A204.1 (cell line): ENCODE data around the gene PON2.

ENCODE experiments used
- FAIRE-seq: peaks from 2 replicates; lab custom pipeline; 2012; peaks lifted over from hg19 to GRCh38; lab: Jason Lieb, UNC

PON2 gene

DNA sequence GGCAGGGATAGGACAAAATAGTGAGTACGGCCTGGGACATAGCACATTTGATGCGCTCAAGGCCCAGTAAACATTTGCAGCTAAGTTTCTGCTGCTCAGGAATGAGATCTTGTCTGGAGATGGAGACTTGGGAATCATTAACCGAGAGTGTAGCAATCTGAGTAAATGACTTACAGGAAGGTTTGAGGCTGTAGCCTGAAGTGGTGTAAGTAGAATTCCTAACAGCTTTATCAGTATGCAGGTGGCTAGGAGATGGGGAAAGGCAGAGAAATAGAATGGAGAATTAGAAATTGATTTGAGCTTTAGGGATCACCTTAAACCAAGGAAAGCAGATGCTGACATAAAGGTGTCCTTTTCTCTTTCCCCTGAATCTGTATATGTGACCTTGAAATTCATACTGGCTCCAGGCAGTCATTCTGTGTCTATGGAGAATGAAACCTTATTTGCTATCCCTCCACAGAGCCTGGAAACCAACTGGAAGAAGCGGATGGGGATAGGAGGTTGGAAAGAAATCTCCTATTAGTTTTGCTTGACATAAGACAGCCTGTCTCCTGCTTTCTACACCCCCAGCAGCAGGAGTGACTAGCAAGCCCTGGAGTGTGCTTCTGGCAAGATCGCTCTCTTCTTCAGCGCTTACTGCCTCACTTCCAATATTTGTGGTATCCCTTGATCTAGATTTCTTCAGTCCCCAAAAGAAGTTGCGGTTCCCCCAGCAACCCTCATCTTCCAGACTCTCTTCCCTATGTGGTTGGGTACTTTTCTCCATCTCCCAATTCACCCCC, 6.4 kb upstream of the PON2 start:
- no peak for FAIRE-seq

DNA sequence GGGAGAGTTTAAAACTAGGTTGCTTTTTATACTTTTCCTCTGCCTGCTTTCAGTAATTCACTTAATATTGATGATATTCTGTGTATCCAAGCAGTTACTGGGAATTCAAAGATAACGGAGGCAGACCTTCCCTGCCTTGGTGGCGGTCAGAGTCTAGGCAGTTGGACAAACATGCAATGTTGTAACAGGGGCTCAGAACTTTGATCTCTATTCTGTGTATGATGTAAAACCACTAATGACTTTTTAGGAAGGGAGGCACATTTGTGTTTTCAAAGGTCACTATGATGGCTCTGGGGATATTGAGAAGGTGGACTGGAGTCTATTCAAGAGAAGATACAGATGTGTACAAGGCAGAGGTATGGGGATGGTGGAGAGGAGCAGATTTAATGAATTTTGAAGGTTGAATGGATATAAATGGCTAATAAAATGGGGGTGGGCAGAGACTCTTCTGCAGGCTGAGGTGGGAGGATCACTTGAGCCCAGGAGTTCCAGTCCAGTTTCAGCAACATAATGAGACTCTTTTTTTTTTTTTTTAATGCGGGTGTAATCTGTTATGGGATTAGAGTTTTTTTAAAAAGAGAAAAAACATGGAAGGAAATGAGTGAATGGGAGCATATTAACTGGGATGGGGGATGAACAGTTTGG, 5.7 kb upstream of the PON2 start:
- no peak for FAIRE-seq

DNA sequence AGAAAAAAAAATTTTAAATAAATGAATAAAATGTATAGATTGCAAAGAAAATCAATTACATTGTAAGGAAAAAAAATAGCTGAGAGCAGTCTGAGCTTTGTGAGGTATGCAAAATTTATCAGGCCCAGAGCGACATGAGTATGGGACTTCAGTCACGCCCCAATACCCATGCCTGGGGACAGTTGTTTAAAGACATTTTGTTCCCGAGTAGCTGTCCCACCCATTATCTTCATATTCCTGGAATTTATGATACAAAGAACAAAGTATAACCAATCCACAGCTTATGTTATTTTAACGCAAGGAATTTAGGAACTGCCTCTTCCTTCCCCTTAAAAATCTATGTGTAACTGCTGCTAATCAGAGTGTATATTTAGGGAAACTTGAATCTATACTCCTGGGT, 1.6 kb upstream of the PON2 start:
- no peak for FAIRE-seq

GRCh38 chr7:95435422-95435780, 573 bp upstream of the PON2 start:
- no peak for FAIRE-seq

- no peak for FAIRE-seq
Measured at GRCh38 chr7:95433952-95434556, 774 bp downstream of the PON2 start.

- FAIRE-seq = no peak
Measured at GRCh38 chr7:95433129-95433528, 1.7 kb downstream of the PON2 start.

DNA sequence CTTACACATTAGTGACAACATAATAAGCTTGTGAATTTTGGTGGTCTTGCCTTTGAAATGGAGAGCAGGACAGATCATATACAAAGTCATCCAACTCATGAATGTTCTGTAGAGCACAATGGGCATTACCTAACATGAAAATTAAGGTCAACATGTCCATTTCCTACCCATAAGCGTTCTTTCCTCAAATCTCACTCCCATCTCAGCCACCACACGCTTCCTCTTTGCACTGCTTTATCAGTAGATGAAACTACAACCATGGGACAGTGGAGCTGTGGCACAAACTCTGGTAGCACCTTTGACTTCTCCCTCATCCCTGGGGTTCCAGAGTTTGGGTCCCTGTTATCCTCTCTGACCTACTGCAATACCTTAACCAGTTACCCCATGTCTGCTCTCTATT, 2.2 kb downstream of the PON2 start:
- no peak for FAIRE-seq

DNA sequence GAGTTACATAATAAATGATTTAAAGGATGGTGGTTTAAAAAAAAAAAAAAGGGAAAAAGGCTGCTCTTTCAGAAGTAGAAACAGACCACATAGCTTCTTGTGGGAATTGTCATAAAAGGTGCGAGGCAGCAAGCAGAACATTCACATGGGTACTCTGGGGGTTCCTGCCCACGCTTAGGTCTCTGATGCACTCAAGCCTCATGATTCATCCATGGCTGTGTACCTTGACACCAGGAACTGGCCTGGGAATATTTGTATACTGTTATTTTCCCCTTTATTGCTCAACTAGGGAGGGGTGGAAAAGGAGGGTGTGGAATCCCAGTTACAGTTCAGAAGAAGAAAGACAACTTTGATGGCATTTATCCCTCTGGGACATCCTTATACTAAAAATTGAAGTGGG, 4.0 kb downstream of the PON2 start:
- FAIRE-seq = no peak

- no peak for FAIRE-seq
Measured at GRCh38 chr7:95429241-95429990, 5.4 kb downstream of the PON2 start.

- FAIRE-seq = no peak
Measured at GRCh38 chr7:95427914-95428516, 6.8 kb downstream of the PON2 start.

GRCh38 chr7:95427166-95427565, 7.7 kb downstream of the PON2 start:
- no peak for FAIRE-seq

GRCh38 chr7:95425694-95426093, 9.1 kb downstream of the PON2 start:
- peak; percentile 93 for FAIRE-seq

- FAIRE-seq = no peak
Measured at GRCh38 chr7:95424716-95425115, 10.1 kb downstream of the PON2 start.

- FAIRE-seq = no peak
Measured at GRCh38 chr7:95421847-95422444, 12.9 kb downstream of the PON2 start.

DNA sequence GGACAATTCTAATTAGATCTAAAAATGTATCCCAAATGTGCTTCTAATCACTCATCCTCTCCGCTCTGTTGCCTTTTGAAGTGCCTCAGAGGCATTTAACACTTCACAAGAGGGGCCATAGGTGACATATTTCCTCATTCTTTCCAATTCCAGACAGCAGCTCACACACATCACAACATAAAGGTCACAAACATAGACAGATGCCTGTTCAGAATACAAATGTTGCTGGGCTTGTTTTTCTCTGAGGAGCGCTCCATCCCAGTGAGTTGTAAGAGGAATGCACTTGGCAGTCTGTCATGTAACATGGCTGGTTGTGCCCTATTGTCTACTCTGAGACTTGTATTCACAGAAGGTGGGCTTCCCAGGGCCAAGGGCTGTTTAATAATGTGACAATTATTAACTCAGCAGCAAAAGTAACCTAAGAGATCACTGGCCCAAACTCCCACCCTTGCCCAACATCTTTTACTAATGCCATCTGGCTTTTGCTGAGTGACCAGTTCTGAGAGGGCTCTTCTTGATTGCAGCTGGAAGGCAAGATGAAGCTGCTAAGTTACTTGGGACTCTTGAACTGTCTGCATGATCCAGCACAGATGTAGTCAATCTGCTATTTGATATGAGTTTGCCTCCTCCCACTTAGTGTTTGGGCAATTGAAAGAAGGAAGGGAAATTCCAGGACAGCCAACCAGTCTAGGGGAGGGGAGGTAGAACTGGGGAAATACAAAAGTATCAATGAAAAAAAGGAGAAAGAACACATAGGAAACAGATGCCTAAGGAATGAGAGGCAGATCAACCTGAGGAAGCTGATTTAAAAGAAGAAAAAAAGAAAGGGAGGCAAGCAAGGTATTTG, 13.6 kb downstream of the PON2 start:
- FAIRE-seq = no peak

DNA sequence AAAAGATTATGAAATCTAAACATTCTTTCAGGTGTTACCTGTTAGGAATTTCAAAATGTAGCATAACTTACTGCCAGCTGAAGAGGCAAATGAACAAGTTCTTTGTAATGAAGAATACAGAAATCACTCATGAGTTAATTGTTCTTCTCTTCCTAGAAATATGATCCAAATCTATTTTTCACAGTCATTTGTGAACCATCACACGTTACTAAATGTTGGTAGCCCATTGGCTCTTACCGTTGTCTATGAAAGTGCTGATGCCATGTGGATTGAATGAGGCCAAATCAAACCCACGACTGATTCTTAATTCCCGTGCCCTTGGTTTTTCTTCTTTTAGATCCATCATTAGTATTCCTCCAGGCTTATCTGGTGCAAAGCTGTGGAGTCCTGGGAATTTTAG, 22.8 kb downstream of the PON2 start:
- no peak for FAIRE-seq

GRCh38 chr7:95411666-95412065, 23.2 kb downstream of the PON2 start:
- FAIRE-seq = no peak

GRCh38 chr7:95411036-95411435, 23.8 kb downstream of the PON2 start:
- no peak for FAIRE-seq

GRCh38 chr7:95407751-95408150, 27.1 kb downstream of the PON2 start:
- no peak for FAIRE-seq

- FAIRE-seq = peak; percentile 49
Measured at GRCh38 chr7:95405800-95406199, 29.0 kb downstream of the PON2 start.

DNA sequence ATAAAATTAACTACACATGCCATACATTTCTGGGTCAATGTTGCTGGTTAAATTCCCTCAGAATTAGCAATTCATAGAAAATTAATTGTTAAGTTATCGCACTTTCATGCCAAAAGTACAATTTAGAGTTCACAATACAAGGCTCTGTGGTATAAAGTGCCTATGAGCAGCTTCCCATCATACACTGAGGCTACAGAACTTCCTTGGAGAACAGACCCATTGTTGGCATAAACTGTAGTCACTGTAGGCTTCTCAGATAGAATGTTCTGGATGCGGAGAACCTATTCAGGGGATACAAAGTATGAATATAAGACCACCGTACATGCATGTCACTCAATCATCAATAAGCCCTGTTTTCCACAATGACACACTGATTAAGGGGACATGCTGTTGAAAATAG, 29.6 kb downstream of the PON2 start:
- no peak for FAIRE-seq
